SK-N-SH (cell line): ENCODE data around the gene HUNK. TPM values are rescaled to one million over a fixed set of nuclear protein-coding genes. Genes with fewer than 3 reads are reported as not detected.

ENCODE experiments used
- CTCF ChIA-PET: fragments of 300-600, 350-600 bp; formaldehyde crosslinking; extraction: SDS; loops from one replicate; lab custom pipeline; 2021; lab: Yijun Ruan, JAX
- POLR2A ChIA-PET: fragments of 350-600 bp; sonication (Branson Sonifier 250); formaldehyde crosslinking; extraction: SDS; loops from one replicate; lab custom pipeline; 2020; ENCODE audit warnings: antibody characterized with exemption, inconsistent platforms; lab: Yijun Ruan, JAX
- DNase-seq: peaks from one replicate; pipeline ENCODE4 v3.0.0; 2012
- H2AFZ ChIP-seq: fragments of 200-600 bp; sonication (generic); 2 replicates; pipeline ENCODE4 v1.8.1; 2016; ENCODE audit warnings: antibody characterized with exemption, mild to moderate bottlenecking, low read depth
- H3F3A ChIP-seq: fragments of 200-600 bp; sonication (generic); replicated peaks from 2 replicates; pipeline ENCODE3; 2016; ENCODE audit warnings: antibody characterized with exemption, mild to moderate bottlenecking; ENCODE audit not compliant: insufficient read depth
- H3K27ac ChIP-seq, 2 experiments: fragments of 200-500 bp in 1 of 2; fragments of 200-600 bp in 1 of 2; sonication (Bioruptor generic) in 1 of 2; sonication (generic), shearing (Covaris generic) in 1 of 2; 2 replicates each; pipeline versions ENCODE4 v1.5.1 to v1.6.1; 2014 to 2016; ENCODE audit warnings: low read depth in 2 of 2, inconsistent platforms in 1 of 2, low read length in 1 of 2, mild to moderate bottlenecking in 1 of 2, mixed read lengths in 1 of 2
- H3K27me3 ChIP-seq: fragments of 200-600 bp; sonication (generic), shearing (Covaris generic); 2 replicates; pipeline ENCODE4 v1.6.1; 2016; ENCODE audit warnings: mixed run types; ENCODE audit not compliant: insufficient read depth
- H3K36me3 ChIP-seq, 2 experiments: fragments of 200-500 bp in 1 of 2; fragments of 200-600 bp in 1 of 2; sonication (Bioruptor generic) in 1 of 2; sonication (generic) in 1 of 2; replicated peaks in 1 of 2; 2 replicates each; pipeline versions ENCODE3 to v1.5.1; 2014 to 2016; ENCODE audit warnings: low read length in 1 of 2, mild to moderate bottlenecking in 1 of 2; ENCODE audit not compliant: insufficient read depth in 2 of 2, control insufficient read depth in 1 of 2
- H3K4me1 ChIP-seq, 2 experiments: fragments of 200-500 bp in 1 of 2; fragments of 200-600 bp in 1 of 2; sonication (Bioruptor generic) in 1 of 2; sonication (generic), shearing (Covaris generic) in 1 of 2; 2 replicates each; pipeline versions ENCODE4 v1.5.1 to v1.6.1; 2014 to 2016; ENCODE audit warnings: low read depth in 1 of 2, low read length in 1 of 2, mixed run types in 1 of 2; ENCODE audit not compliant: insufficient read depth in 2 of 2, control insufficient read depth in 1 of 2
- H3K4me2 ChIP-seq: fragments of 200-600 bp; sonication (generic), shearing (Covaris generic); 2 replicates; pipeline ENCODE4 v1.6.1; 2017; ENCODE audit warnings: mixed run types
- H3K4me3 ChIP-seq, 2 experiments: fragments of 200-500 bp in 1 of 2; fragments of 200-600 bp in 1 of 2; sonication (Bioruptor generic) in 1 of 2; sonication (generic), shearing (Covaris generic) in 1 of 2; 2 replicates each; pipeline versions ENCODE4 v1.5.1 to v1.8.1; 2014 to 2016; ENCODE audit warnings: low read depth in 2 of 2, inconsistent platforms in 1 of 2, low read length in 1 of 2, mild to moderate bottlenecking in 1 of 2, mixed read lengths in 1 of 2, moderate library complexity in 1 of 2
- H3K79me2 ChIP-seq: fragments of 200-600 bp; sonication (generic); 2 replicates; pipeline ENCODE4 v1.8.1; 2017; ENCODE audit warnings: mild to moderate bottlenecking; ENCODE audit not compliant: insufficient read depth
- H3K9ac ChIP-seq: fragments of 200-600 bp; sonication (generic); 2 replicates; pipeline ENCODE4 v1.6.1; 2017; ENCODE audit warnings: mixed run types
- H3K9me2 ChIP-seq: fragments of 200-600 bp; sonication (generic); 2 replicates; pipeline ENCODE4 v1.6.1; 2017; ENCODE audit warnings: mixed run types
- H3K9me3 ChIP-seq: fragments of 200-600 bp; sonication (generic); 2 replicates; pipeline ENCODE4 v1.6.1; 2017; ENCODE audit warnings: mixed run types, mild to moderate bottlenecking, moderate library complexity
- H4K20me1 ChIP-seq: fragments of 200-600 bp; sonication (generic); 2 replicates; pipeline ENCODE4 v1.6.1; 2017; ENCODE audit warnings: mild to moderate bottlenecking, mixed run types; ENCODE audit not compliant: insufficient read depth
- CHD2 ChIP-seq: fragments of 150-350 bp; IDR thresholded peaks from 2 replicates; pipeline ENCODE4 v1.6.1; 2018; ENCODE audit warnings: low read length; ENCODE audit not compliant: partially characterized antibody
- FOXJ3 ChIP-seq: sonication (generic); formaldehyde crosslinking; IDR thresholded peaks from 2 replicates; pipeline ENCODE4 v1.5.1; 2020; ENCODE audit warnings: mild to moderate bottlenecking, missing genetic modification reagents
- GABPA ChIP-seq: IDR thresholded peaks from 2 replicates; pipeline ENCODE4 v1.4.0; 2012; ENCODE audit warnings: low read depth, mild to moderate bottlenecking
- JUND ChIP-seq: IDR thresholded peaks from 2 replicates; pipeline ENCODE4 v1.4.0; 2012
- MAX ChIP-seq: IDR thresholded peaks from 2 replicates; pipeline ENCODE4 v1.4.0; 2012; ENCODE audit warnings: low read depth
- MEF2A ChIP-seq: IDR thresholded peaks from 2 replicates; pipeline ENCODE4 v1.4.0; 2012; ENCODE audit warnings: low read depth, borderline replicate concordance
- NFIC ChIP-seq: IDR thresholded peaks from 2 replicates; pipeline ENCODE4 v1.4.0; 2012; ENCODE audit warnings: borderline replicate concordance
- NRF1 ChIP-seq: IDR thresholded peaks from 2 replicates; pipeline ENCODE4 v1.6.1; 2012; ENCODE audit warnings: low read depth, mild to moderate bottlenecking, low read length
- PBX3 ChIP-seq: IDR thresholded peaks from 2 replicates; pipeline ENCODE4; 2012
- POLR2AphosphoS5 ChIP-seq: IDR thresholded peaks from 2 replicates; pipeline ENCODE4 v1.6.1; 2012; ENCODE audit warnings: low read depth, low read length
- RAD21 ChIP-seq: IDR thresholded peaks from 2 replicates; pipeline ENCODE4 v1.6.1; 2012; ENCODE audit warnings: mild to moderate bottlenecking, low read length
- RCOR1 ChIP-seq: fragments of 150-350 bp; IDR thresholded peaks from 2 replicates; pipeline ENCODE4 v1.6.1; 2017; ENCODE audit warnings: antibody characterized with exemption, low read length
- REST ChIP-seq: IDR thresholded peaks from 2 replicates; pipeline ENCODE4 v1.6.1; 2012; ENCODE audit warnings: mild to moderate bottlenecking, low read depth, low read length, moderate library complexity
- RFX5 ChIP-seq: IDR thresholded peaks from 2 replicates; pipeline ENCODE4 v1.6.1; 2012; ENCODE audit warnings: mild to moderate bottlenecking, improper control_type of control experiment, low read length
- SIN3A ChIP-seq: IDR thresholded peaks from 2 replicates; pipeline ENCODE4 v1.6.1; 2012; ENCODE audit warnings: low read depth, mild to moderate bottlenecking, low read length, moderate library complexity, borderline replicate concordance
- SMC3 ChIP-seq: IDR thresholded peaks from 2 replicates; pipeline ENCODE4 v1.6.1; 2012; ENCODE audit warnings: low read depth, low read length, improper control_type of control experiment
- TAF1 ChIP-seq: IDR thresholded peaks from 2 replicates; pipeline ENCODE4 v1.6.1; 2012; ENCODE audit warnings: low read depth, mild to moderate bottlenecking, low read length, moderate library complexity, borderline replicate concordance
- USF2 ChIP-seq: fragments of 150-350 bp; IDR thresholded peaks from 2 replicates; pipeline ENCODE4 v1.6.1; 2017; ENCODE audit warnings: antibody characterized with exemption, low read length, low read depth, borderline replicate concordance
- ZBTB33 ChIP-seq: IDR thresholded peaks from 2 replicates; pipeline ENCODE4 v1.4.0; 2012; ENCODE audit warnings: low read depth, borderline replicate concordance
- WGBS: methylation state at CpG from one replicate; pipeline ENCODE4 v1.1.6; 2017; ENCODE audit warnings: low lambda C conversion rate; 5-methylcytosine and 5-hydroxymethylcytosine counted together
- polyA plus RNA-seq, 3 experiments: library from polyadenylated mRNA; depleted of rRNA; stranded (reverse); fragments of >200 nt; gene quantifications; 2 replicates each; pipeline ENCODE4 v1.2.3, GENCODE V29; 2012

Gene HUNK
- polyA plus RNA-seq, 1 of the 3 experiments (the other 2 are of a cell fraction) = 0.31 TPM

- H3K27ac ChIP-seq = no peak overlapping the region
- CTCF ChIA-PET = interaction anchor here (1.1 kb wide), 1 partner anchor 92 kb away, joined by 4 read pairs; the partner anchor contains the start of gene HUNK
- no peaks in the 10 kb centered on the region for H3K9me2 ChIP-seq
- no peak for TF ChIP-seq RAD21
- no peak for TF ChIP-seq POLR2AphosphoS5
- TF ChIP-seq NFIC = no peak
- TF ChIP-seq REST = no peak
- no peak for TF ChIP-seq GABPA
- TF ChIP-seq TAF1 = no peak
- POLR2A ChIA-PET = no interaction called here
- DNase-seq = no peak
- no peaks in the 10 kb centered on the region for H4K20me1 ChIP-seq
- H3K4me3 ChIP-seq = no peak overlapping the region
- no peak overlapping the region for H3K4me2 ChIP-seq
- H3K9me3 ChIP-seq = no peaks in the 10 kb centered on the region
- no peaks in the 10 kb centered on the region for H3K4me1 ChIP-seq
- WGBS = 86% methylated on average over 6 of the region's 6 CpGs
- no peak overlapping the region for H3K9ac ChIP-seq
- H3F3A ChIP-seq = no peaks in the 10 kb centered on the region
- H3K27me3 ChIP-seq = no peaks in the 10 kb centered on the region
- H2AFZ ChIP-seq = no peak overlapping the region
- peaks cover 0 to 6% of the 10 kb centered on the region in 2 experiments for H3K36me3 ChIP-seq
- H3K79me2 ChIP-seq = no peaks in the 10 kb centered on the region
Observed at GRCh38 chr21:31964692-31965091, 91.9 kb downstream of the HUNK start.

- POLR2A ChIA-PET = interaction anchor here (0.5 kb wide), 1 partner anchor 641 kb away, joined by 3 read pairs; no protein-coding TSS in a partner anchor
- no peak overlapping the region for H3K4me3 ChIP-seq
- H3K4me2 ChIP-seq = no peak overlapping the region
- no peaks in the 10 kb centered on the region for H3K9me2 ChIP-seq
- H3K9me3 ChIP-seq = no peaks in the 10 kb centered on the region
- no peaks in the 10 kb centered on the region for H4K20me1 ChIP-seq
- H3K4me1 ChIP-seq = no peaks in the 10 kb centered on the region
- H3K27ac ChIP-seq = no peak overlapping the region
- H3K36me3 ChIP-seq = no peaks in the 10 kb centered on the region
- CTCF ChIA-PET = interaction anchor here (1.1 kb wide), 1 partner anchor 34 kb away, joined by 3 read pairs; no protein-coding TSS in a partner anchor
- H3K79me2 ChIP-seq = no peaks in the 10 kb centered on the region
- DNase-seq = no peak
- WGBS = 72% methylated on average over 7 of the region's 7 CpGs
- no peaks in the 10 kb centered on the region for H3K27me3 ChIP-seq
- H3F3A ChIP-seq = no peaks in the 10 kb centered on the region
- no peak overlapping the region for H2AFZ ChIP-seq
- H3K9ac ChIP-seq = no peak overlapping the region
- TF ChIP-seq RCOR1 = no peak
- TF ChIP-seq MEF2A = no peak
- no peak for TF ChIP-seq RFX5
- TF ChIP-seq PBX3 = no peak
- TF ChIP-seq USF2 = no peak
- TF ChIP-seq NFIC = no peak
- no peak for TF ChIP-seq SMC3
- no peak for TF ChIP-seq SIN3A
- no peak for TF ChIP-seq JUND
- no peak for TF ChIP-seq NRF1
- TF ChIP-seq MAX = no peak
- no peak for TF ChIP-seq CHD2
- TF ChIP-seq ZBTB33 = no peak
- TF ChIP-seq FOXJ3 (CRISPR knock-in tag) = no peak
Observed at GRCh38 chr21:31967334-31967733, 94.5 kb downstream of the HUNK start.
